ENCODE data around the gene CDR2L. TPM values are rescaled to one million over a fixed set of nuclear protein-coding genes. Genes with fewer than 3 reads are reported as not detected.

CDR2L gene
- total RNA-seq, 1 experiment from 2014 or later, result 31.0 TPM

- no peak for TF ChIP-seq ELF4 (CRISPR knock-in tag; IDR thresholded peaks at IDR 0.05; ENCODE audit: low read depth)
Observed at GRCh38 chr17:74938194-74938950, 49.1 kb upstream of the CDR2L start (continued).

GRCh38 chr17:74939534-74939933, 47.9 kb upstream of the CDR2L start:
- Mint-ChIP-seq H3K27me3 (ENCODE audit: low read depth) (peaks cover 57% of the 10 kb centered on the region), H3K27ac (no peak overlapping the region), H3K4me3 (no peak overlapping the region), H3K36me3 (no peaks in the 10 kb centered on the region), H3K9me3 (no peaks in the 10 kb centered on the region), H3K4me1 (peaks cover 12% of the 10 kb centered on the region)
- no peak for ATAC-seq
- CTCF ChIA-PET, result interaction anchor here (0.8 to 3.8 kb wide), 6 partner anchors 16 to 74 kb away, joined by 3 to 24 read pairs (median 6); partner anchors contain the start of genes OTOP2 and USH1G
- POLR2A ChIA-PET, result no interaction called here
- TF ChIP-seq ZNF425 (CRISPR knock-in tag; conservative IDR thresholded peaks at IDR 0.05), result no peak
- TF ChIP-seq ZNF219 (CRISPR knock-in tag; IDR thresholded peaks at IDR 0.05; ENCODE audit: borderline replicate concordance), result no peak
- TF ChIP-seq, protein P1, sequence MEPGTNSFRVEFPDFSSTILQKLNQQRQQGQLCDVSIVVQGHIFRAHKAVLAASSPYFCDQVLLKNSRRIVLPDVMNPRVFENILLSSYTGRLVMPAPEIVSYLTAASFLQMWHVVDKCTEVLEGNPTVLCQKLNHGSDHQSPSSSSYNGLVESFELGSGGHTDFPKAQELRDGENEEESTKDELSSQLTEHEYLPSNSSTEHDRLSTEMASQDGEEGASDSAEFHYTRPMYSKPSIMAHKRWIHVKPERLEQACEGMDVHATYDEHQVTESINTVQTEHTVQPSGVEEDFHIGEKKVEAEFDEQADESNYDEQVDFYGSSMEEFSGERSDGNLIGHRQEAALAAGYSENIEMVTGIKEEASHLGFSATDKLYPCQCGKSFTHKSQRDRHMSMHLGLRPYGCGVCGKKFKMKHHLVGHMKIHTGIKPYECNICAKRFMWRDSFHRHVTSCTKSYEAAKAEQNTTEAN (CRISPR knock-in tag; IDR thresholded peaks at IDR 0.05), result no peak
- TF ChIP-seq MXD4 (CRISPR knock-in tag; IDR thresholded peaks at IDR 0.05; ENCODE audit: borderline replicate concordance), result no peak
- TF ChIP-seq SOX15 (CRISPR knock-in tag; IDR thresholded peaks at IDR 0.05), result no peak
- TF ChIP-seq, protein P2, sequence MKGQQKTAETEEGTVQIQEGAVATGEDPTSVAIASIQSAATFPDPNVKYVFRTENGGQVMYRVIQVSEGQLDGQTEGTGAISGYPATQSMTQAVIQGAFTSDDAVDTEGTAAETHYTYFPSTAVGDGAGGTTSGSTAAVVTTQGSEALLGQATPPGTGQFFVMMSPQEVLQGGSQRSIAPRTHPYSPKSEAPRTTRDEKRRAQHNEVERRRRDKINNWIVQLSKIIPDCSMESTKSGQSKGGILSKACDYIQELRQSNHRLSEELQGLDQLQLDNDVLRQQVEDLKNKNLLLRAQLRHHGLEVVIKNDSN (CRISPR knock-in tag; IDR thresholded peaks at IDR 0.05), result no peak
- TF ChIP-seq, protein P3, sequence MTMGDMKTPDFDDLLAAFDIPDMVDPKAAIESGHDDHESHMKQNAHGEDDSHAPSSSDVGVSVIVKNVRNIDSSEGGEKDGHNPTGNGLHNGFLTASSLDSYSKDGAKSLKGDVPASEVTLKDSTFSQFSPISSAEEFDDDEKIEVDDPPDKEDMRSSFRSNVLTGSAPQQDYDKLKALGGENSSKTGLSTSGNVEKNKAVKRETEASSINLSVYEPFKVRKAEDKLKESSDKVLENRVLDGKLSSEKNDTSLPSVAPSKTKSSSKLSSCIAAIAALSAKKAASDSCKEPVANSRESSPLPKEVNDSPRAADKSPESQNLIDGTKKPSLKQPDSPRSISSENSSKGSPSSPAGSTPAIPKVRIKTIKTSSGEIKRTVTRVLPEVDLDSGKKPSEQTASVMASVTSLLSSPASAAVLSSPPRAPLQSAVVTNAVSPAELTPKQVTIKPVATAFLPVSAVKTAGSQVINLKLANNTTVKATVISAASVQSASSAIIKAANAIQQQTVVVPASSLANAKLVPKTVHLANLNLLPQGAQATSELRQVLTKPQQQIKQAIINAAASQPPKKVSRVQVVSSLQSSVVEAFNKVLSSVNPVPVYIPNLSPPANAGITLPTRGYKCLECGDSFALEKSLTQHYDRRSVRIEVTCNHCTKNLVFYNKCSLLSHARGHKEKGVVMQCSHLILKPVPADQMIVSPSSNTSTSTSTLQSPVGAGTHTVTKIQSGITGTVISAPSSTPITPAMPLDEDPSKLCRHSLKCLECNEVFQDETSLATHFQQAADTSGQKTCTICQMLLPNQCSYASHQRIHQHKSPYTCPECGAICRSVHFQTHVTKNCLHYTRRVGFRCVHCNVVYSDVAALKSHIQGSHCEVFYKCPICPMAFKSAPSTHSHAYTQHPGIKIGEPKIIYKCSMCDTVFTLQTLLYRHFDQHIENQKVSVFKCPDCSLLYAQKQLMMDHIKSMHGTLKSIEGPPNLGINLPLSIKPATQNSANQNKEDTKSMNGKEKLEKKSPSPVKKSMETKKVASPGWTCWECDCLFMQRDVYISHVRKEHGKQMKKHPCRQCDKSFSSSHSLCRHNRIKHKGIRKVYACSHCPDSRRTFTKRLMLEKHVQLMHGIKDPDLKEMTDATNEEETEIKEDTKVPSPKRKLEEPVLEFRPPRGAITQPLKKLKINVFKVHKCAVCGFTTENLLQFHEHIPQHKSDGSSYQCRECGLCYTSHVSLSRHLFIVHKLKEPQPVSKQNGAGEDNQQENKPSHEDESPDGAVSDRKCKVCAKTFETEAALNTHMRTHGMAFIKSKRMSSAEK (CRISPR knock-in tag; IDR thresholded peaks at IDR 0.05; ENCODE audit: borderline replicate concordance), result no peak
- no peak for TF ChIP-seq CREB1 (CRISPR knock-in tag; IDR thresholded peaks at IDR 0.05)
- TF ChIP-seq CREM (CRISPR knock-in tag; IDR thresholded peaks at IDR 0.05), result no peak
- TF ChIP-seq GRHL2 (CRISPR knock-in tag; IDR thresholded peaks at IDR 0.05; ENCODE audit: insufficient replicate concordance, severe bottlenecking), result no peak
- no peak for TF ChIP-seq USF2 (CRISPR knock-in tag; IDR thresholded peaks at IDR 0.05)
- TF ChIP-seq ELF4 (CRISPR knock-in tag; IDR thresholded peaks at IDR 0.05; ENCODE audit: low read depth), result no peak
- no peak for TF ChIP-seq ZNF317 (CRISPR knock-in tag; IDR thresholded peaks at IDR 0.05; ENCODE audit: borderline replicate concordance, low read depth)
- TF ChIP-seq PRDM15 (CRISPR knock-in tag; IDR thresholded peaks at IDR 0.05), result no peak
- DNase-seq (ENCODE audit: low spot score), result no peak

Data from WTC11 (cell line).